NCI-H1105 (cell line): ENCODE results near the gene MAP3K5.
"Not testable (repeated sequence)": the region's sequence is repeated elsewhere in the genome, so short reads cannot be mapped to it uniquely, and the experiment has no call there.

Experiments
- DNase-seq: peaks from one replicate; lab custom pipeline; 2025; lab: John Stamatoyannopoulos, UW

Gene MAP3K5

GRCh38 chr6:136773473-136773796 lies 18.8 kb downstream of the MAP3K5 start:
- no peak for DNase-seq

- peak; percentile 17 for DNase-seq
Measured at GRCh38 chr6:136772685-136773472, 19.4 kb downstream of the MAP3K5 start.

- no peak for DNase-seq
Measured at GRCh38 chr6:136771306-136771705, 21.0 kb downstream of the MAP3K5 start.

GRCh38 chr6:136769759-136770158 lies 22.5 kb downstream of the MAP3K5 start:
- no peak for DNase-seq

- no peak for DNase-seq
Measured at GRCh38 chr6:136769124-136769523, 23.2 kb downstream of the MAP3K5 start.

GRCh38 chr6:136767570-136768309 lies 24.5 kb downstream of the MAP3K5 start:
- DNase-seq: no peak

GRCh38 chr6:136767103-136767502 lies 25.2 kb downstream of the MAP3K5 start:
- no peak for DNase-seq

GRCh38 chr6:136766274-136766673 lies 26.0 kb downstream of the MAP3K5 start:
- DNase-seq: no peak

GRCh38 chr6:136764517-136764993 lies 27.7 kb downstream of the MAP3K5 start:
- DNase-seq: no peak

- DNase-seq: no peak
Measured at GRCh38 chr6:136763716-136764516, 28.4 kb downstream of the MAP3K5 start.

GRCh38 chr6:136763255-136763654 lies 29.0 kb downstream of the MAP3K5 start:
- no peak for DNase-seq

- DNase-seq: no peak
Measured at GRCh38 chr6:136762022-136762975, 30.0 kb downstream of the MAP3K5 start.

GRCh38 chr6:136761227-136761922 lies 30.9 kb downstream of the MAP3K5 start:
- no peak for DNase-seq

- not testable (repeated sequence) for DNase-seq
Measured at GRCh38 chr6:136760781-136761180, 31.5 kb downstream of the MAP3K5 start.

GRCh38 chr6:136757150-136757549 lies 35.1 kb downstream of the MAP3K5 start:
- no peak for DNase-seq

GRCh38 chr6:136754820-136755219 lies 37.5 kb downstream of the MAP3K5 start:
- DNase-seq: no peak

GRCh38 chr6:136753624-136754023 lies 38.7 kb downstream of the MAP3K5 start:
- no peak for DNase-seq

- no peak for DNase-seq
Measured at GRCh38 chr6:136752554-136752953, 39.7 kb downstream of the MAP3K5 start.

- no peak for DNase-seq
Measured at GRCh38 chr6:136751991-136752390, 40.3 kb downstream of the MAP3K5 start.

GRCh38 chr6:136751522-136751956 lies 40.7 kb downstream of the MAP3K5 start:
- DNase-seq: no peak
